Body of pancreas (tissue), 4 donors: ENCODE data around the gene GADD45GIP1.

Source experiments
- CTCF ChIP-seq, 7 experiments: fragments of 450-650 bp in 4 of 7; fragments of 200-600 bp in 3 of 7; sonication (generic) in 3 of 7; IDR thresholded peaks; one replicate each; pipeline ENCODE4 v1.5.1; 2016 to 2019; ENCODE audit warnings: antibody characterized with exemption in 7 of 7
- POLR2A ChIP-seq, 3 donors: fragments of 450-650 bp; IDR thresholded peaks; one replicate each; pipeline ENCODE4 v1.6.1; 2016; ENCODE audit warnings: antibody characterized with exemption in 3 of 3, mild to moderate bottlenecking in 2 of 3

GRCh38 chr19:13005861-13006370 is 48.9 kb upstream of the GADD45GIP1 start:
- no peak for TF ChIP-seq CTCF (IDR thresholded peaks at IDR 0.05)
- no peak for TF ChIP-seq POLR2A (IDR thresholded peaks at IDR 0.05)
